IMR-90 (cell line): ENCODE results near the gene ATXN1. TPM values are rescaled to one million over a fixed set of nuclear protein-coding genes. Genes with fewer than 3 reads are reported as not detected.

ENCODE experiments used
- ATAC-seq: fragments of 200-7000 bp; cut with Tn5 transposase; 2 replicates; pipeline ENCODE4 v1.9.1; 2020; ENCODE audit warnings: low read depth, mild to moderate bottlenecking, moderate library complexity
- BruUV-seq: library from RNA; stranded (reverse); fragments of 400-500 nt; replicated peaks from 2 replicates; lab custom pipeline; 2021; lab: Mats Ljungman, UMichigan
- CTCF ChIA-PET: fragments of 300-600 bp; formaldehyde crosslinking; extraction: SDS; loops from one replicate; lab custom pipeline; 2021; ENCODE audit warnings: antibody characterized with exemption; lab: Yijun Ruan, JAX
- POLR2A ChIA-PET: fragments of 300-600 bp; sonication (Branson Sonifier 250); formaldehyde crosslinking; loops from one replicate; lab custom pipeline; 2022; ENCODE audit warnings: antibody characterized with exemption; ENCODE audit not compliant: unreplicated experiment; lab: Charles Lee
- DNase-seq: peaks from one replicate; pipeline ENCODE4 v3.0.0; 2013
- H2AFZ ChIP-seq: replicated peaks from 2 replicates; pipeline ENCODE3; 2013; ENCODE audit warnings: low read length, mild to moderate bottlenecking; ENCODE audit not compliant: poor library complexity
- H2AK5ac ChIP-seq: 2 replicates; pipeline ENCODE4 v1.6.1; 2013; ENCODE audit warnings: low read depth, low read length, inconsistent platforms
- H2AK9ac ChIP-seq: replicated peaks from 2 replicates; pipeline ENCODE3; 2013; ENCODE audit warnings: mild to moderate bottlenecking, low read depth, low read length, moderate library complexity; ENCODE audit not compliant: poor library complexity
- H2BK120ac ChIP-seq: 2 replicates; pipeline ENCODE4 v1.6.1; 2013; ENCODE audit warnings: low read depth, low read length, inconsistent platforms
- H2BK15ac ChIP-seq: 3 replicates; pipeline ENCODE4 v1.6.1; 2013; ENCODE audit warnings: low read depth, low read length, inconsistent platforms
- H2BK20ac ChIP-seq: 2 replicates; pipeline ENCODE4 v1.6.1; 2013; ENCODE audit warnings: low read depth, mild to moderate bottlenecking, inconsistent platforms, low read length, moderate library complexity
- H2BK5ac ChIP-seq: 2 replicates; pipeline ENCODE4 v1.6.1; 2013; ENCODE audit warnings: mild to moderate bottlenecking, low read depth, low read length, inconsistent platforms; ENCODE audit not compliant: poor library complexity, severe bottlenecking
- H3K14ac ChIP-seq: replicated peaks from 2 replicates; pipeline ENCODE4 v1.6.1; 2013; ENCODE audit warnings: low read depth, low read length, inconsistent platforms
- H3K18ac ChIP-seq: 2 replicates; pipeline ENCODE4 v1.6.1; 2013; ENCODE audit warnings: low read depth, low read length, control low read depth
- H3K23ac ChIP-seq: 2 replicates; pipeline ENCODE4 v1.6.1; 2013; ENCODE audit warnings: low read depth, low read length, inconsistent platforms
- H3K27ac ChIP-seq: 2 replicates; pipeline ENCODE4 v1.5.1; 2013; ENCODE audit warnings: mild to moderate bottlenecking, control low read depth, low read length; ENCODE audit not compliant: insufficient read depth
- H3K27me3 ChIP-seq: 2 replicates; pipeline ENCODE4 v1.6.1; 2013; ENCODE audit warnings: low read length; ENCODE audit not compliant: control insufficient read depth, insufficient read depth
- H3K36me3 ChIP-seq: 2 replicates; pipeline ENCODE4 v1.6.1; 2013; ENCODE audit warnings: low read length, mixed read lengths; ENCODE audit not compliant: control insufficient read depth, insufficient read depth
- H3K4ac ChIP-seq: 2 replicates; pipeline ENCODE4 v1.6.1; 2013; ENCODE audit warnings: low read depth, low read length, inconsistent platforms
- H3K4me1 ChIP-seq: 2 replicates; pipeline ENCODE4 v1.6.1; 2013; ENCODE audit warnings: low read length, mixed read lengths; ENCODE audit not compliant: control insufficient read depth, insufficient read depth
- H3K4me2 ChIP-seq: 2 replicates; pipeline ENCODE4 v1.6.1; 2013; ENCODE audit warnings: low read depth, mild to moderate bottlenecking, control low read depth, low read length, moderate library complexity
- H3K4me3 ChIP-seq: 2 replicates; pipeline ENCODE4 v1.5.1; 2013; ENCODE audit warnings: low read depth, mild to moderate bottlenecking, control low read depth, low read length, moderate library complexity; ENCODE audit not compliant: insufficient read depth
- H3K56ac ChIP-seq: 2 replicates; pipeline ENCODE4 v1.6.1; 2013; ENCODE audit warnings: low read length, inconsistent platforms; ENCODE audit not compliant: insufficient read depth; ENCODE audit errors: extremely low read depth
- H3K79me1 ChIP-seq, 2 experiments: 2 replicates each; pipeline ENCODE4 v1.6.1; 2013; ENCODE audit warnings: low read length in 2 of 2, inconsistent platforms in 1 of 2, low read depth in 1 of 2
- H3K9ac ChIP-seq: 2 replicates; pipeline ENCODE4 v1.6.1; 2013; ENCODE audit warnings: low read depth, low read length, control low read depth
- H3K9me1 ChIP-seq: 2 replicates; pipeline ENCODE4 v1.6.1; 2013; ENCODE audit warnings: low read length, inconsistent platforms; ENCODE audit not compliant: insufficient read depth
- H3K9me3 ChIP-seq: 2 replicates; pipeline ENCODE4 v1.6.1; 2013; ENCODE audit warnings: low read length; ENCODE audit not compliant: control insufficient read depth, insufficient read depth
- H4K20me1 ChIP-seq: 2 replicates; pipeline ENCODE4 v1.6.1; 2013; ENCODE audit warnings: low read length, inconsistent platforms; ENCODE audit not compliant: insufficient read depth
- H4K5ac ChIP-seq: 2 replicates; pipeline ENCODE4 v1.6.1; 2013; ENCODE audit warnings: mild to moderate bottlenecking, low read depth, low read length, control low read depth
- H4K8ac ChIP-seq, 2 experiments: 2 replicates each; pipeline ENCODE4 v1.6.1; 2013; ENCODE audit warnings: low read depth in 2 of 2, low read length in 2 of 2, control low read depth in 1 of 2, inconsistent platforms in 1 of 2
- H4K91ac ChIP-seq: 2 replicates; pipeline ENCODE4 v1.6.1; 2013; ENCODE audit warnings: low read depth, low read length, inconsistent platforms; ENCODE audit not compliant: insufficient read depth
- BHLHE40 ChIP-seq: fragments of 150-350 bp; IDR thresholded peaks from 2 replicates; pipeline ENCODE4 v1.6.1; 2016; ENCODE audit warnings: mild to moderate bottlenecking, low read depth, low read length
- CEBPB ChIP-seq: IDR thresholded peaks from 2 replicates; pipeline ENCODE4 v1.6.1; 2012; ENCODE audit warnings: low read depth, low read length, improper control_type of control experiment
- FOS ChIP-seq: fragments of 150-350 bp; IDR thresholded peaks from 2 replicates; pipeline ENCODE4 v1.6.1; 2016; ENCODE audit warnings: low read depth, low read length
- MAZ ChIP-seq: IDR thresholded peaks from 2 replicates; pipeline ENCODE4 v1.6.1; 2012; ENCODE audit warnings: low read depth, mild to moderate bottlenecking, low read length, improper control_type of control experiment, moderate library complexity, borderline replicate concordance
- MXI1 ChIP-seq: IDR thresholded peaks from 2 replicates; pipeline ENCODE4 v1.6.1; 2012; ENCODE audit warnings: low read depth, mild to moderate bottlenecking, low read length, moderate library complexity, borderline replicate concordance
- POLR2A ChIP-seq: IDR thresholded peaks from 2 replicates; pipeline ENCODE4 v1.6.1; 2012; ENCODE audit warnings: mild to moderate bottlenecking, low read depth, low read length
- RFX5 ChIP-seq: IDR thresholded peaks from 2 replicates; pipeline ENCODE4 v1.8.0; 2012; ENCODE audit warnings: low read depth, mild to moderate bottlenecking, low read length, moderate library complexity
- WGBS, 2 experiments: methylation state at CpG; one replicate each; pipeline versions ENCODE4 v1.1.5 to v1.1.7; 2013; ENCODE audit warnings: missing lambda C conversion rate in 2 of 2; ENCODE audit not compliant: insufficient read length in 1 of 2; ENCODE audit errors: extremely low coverage in 2 of 2; 5-methylcytosine and 5-hydroxymethylcytosine counted together
- dilution Hi-C: fragments of 300-500 bp; cut with HindIII; formaldehyde crosslinking; loops from one replicate; pipeline ENCODE4 v1.14.3; 2018; ENCODE audit warnings: low sequenced_read_pairs; ENCODE audit not compliant: unreplicated experiment
- in situ Hi-C: fragments of 300-500 bp; cut with MboI; formaldehyde crosslinking; loops from 3 replicates; pipeline ENCODE4 v1.14.3; 2019; ENCODE audit warnings: low sequenced_read_pairs, inconsistent platforms, mixed read lengths
- intact Hi-C: fragments of 100-400 bp; cut with micrococcal nuclease; formaldehyde crosslinking; loops from 2 replicates; pipeline ENCODE4 v1.10.0; 2022
- polyA plus RNA-seq, 3 experiments: library from polyadenylated mRNA; depleted of rRNA; stranded (reverse); fragments of >200 nt; gene quantifications; 2 replicates each; pipeline ENCODE4 v1.2.3, GENCODE V29; 2012; ENCODE audit warnings: low replicate concordance in 1 of 3
- total RNA-seq: library from RNA; depleted of rRNA; stranded (reverse); fragments of >200 nt; gene quantifications from 2 replicates; pipeline ENCODE4 v1.2.3, GENCODE V29; 2012
- TF ChIP-seq, protein P1 (sequence below): fragments of 150-350 bp; IDR thresholded peaks from 2 replicates; pipeline ENCODE4 v1.6.1; 2017; ENCODE audit warnings: mild to moderate bottlenecking, antibody characterized with exemption, low read length, low read depth
- TF ChIP-seq, protein P2 (sequence below): conservative IDR thresholded peaks from 2 replicates; pipeline ENCODE4 v1.5.1; 2012; ENCODE audit warnings: mild to moderate bottlenecking, low read depth, low read length, improper control_type of control experiment

ATXN1 gene
- total and polyA plus RNA-seq, 2 of the 4 experiments (the other 2 are of a cell fraction), result 7.3 to 11.1 TPM

DNA sequence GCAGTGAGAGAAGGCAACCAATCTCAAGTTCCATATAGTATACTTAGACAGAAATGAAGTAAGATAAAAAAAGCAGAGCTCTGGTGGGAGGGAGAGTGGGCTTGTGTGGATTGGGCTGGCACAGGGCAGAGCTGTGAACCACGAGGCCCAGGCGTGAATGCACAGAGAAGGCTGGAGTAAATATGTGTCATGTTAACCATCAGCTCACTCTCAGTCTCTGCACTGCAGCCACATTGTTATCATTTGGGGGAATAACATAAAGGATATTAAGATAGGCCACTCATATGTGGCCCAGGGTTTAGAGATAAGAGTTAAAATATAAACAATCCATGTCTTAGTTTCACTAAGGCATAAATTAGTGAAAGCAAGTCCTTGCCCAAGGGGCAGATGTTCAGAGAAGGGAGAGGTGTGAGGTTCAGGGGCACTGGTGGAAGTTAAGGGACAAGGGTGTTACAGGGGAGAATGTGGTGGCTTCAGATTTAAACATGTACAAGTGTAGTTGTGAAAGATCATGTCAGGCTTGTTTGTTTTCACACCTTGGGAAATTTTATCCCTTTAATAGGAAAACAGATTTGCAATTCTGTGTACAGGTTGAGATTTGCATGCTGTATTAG, 508.5 kb downstream of the ATXN1 start:
- no peak overlapping the region for H2AK9ac ChIP-seq
- TF ChIP-seq BHLHE40 (no peak), CEBPB (no peak), POLR2A (no peak), MXI1 (no peak), FOS (no peak), RFX5 (no peak), MAZ (no peak)
- TF ChIP-seq, protein P1, sequence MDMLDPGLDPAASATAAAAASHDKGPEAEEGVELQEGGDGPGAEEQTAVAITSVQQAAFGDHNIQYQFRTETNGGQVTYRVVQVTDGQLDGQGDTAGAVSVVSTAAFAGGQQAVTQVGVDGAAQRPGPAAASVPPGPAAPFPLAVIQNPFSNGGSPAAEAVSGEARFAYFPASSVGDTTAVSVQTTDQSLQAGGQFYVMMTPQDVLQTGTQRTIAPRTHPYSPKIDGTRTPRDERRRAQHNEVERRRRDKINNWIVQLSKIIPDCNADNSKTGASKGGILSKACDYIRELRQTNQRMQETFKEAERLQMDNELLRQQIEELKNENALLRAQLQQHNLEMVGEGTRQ, result no peak
- TF ChIP-seq, protein P2, sequence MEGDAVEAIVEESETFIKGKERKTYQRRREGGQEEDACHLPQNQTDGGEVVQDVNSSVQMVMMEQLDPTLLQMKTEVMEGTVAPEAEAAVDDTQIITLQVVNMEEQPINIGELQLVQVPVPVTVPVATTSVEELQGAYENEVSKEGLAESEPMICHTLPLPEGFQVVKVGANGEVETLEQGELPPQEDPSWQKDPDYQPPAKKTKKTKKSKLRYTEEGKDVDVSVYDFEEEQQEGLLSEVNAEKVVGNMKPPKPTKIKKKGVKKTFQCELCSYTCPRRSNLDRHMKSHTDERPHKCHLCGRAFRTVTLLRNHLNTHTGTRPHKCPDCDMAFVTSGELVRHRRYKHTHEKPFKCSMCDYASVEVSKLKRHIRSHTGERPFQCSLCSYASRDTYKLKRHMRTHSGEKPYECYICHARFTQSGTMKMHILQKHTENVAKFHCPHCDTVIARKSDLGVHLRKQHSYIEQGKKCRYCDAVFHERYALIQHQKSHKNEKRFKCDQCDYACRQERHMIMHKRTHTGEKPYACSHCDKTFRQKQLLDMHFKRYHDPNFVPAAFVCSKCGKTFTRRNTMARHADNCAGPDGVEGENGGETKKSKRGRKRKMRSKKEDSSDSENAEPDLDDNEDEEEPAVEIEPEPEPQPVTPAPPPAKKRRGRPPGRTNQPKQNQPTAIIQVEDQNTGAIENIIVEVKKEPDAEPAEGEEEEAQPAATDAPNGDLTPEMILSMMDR, result no peak
- H3K4me3 ChIP-seq, result no peak overlapping the region
- no peak overlapping the region for H3K23ac ChIP-seq
- no peaks in the 10 kb centered on the region for H3K36me3 ChIP-seq
- ATAC-seq, result no peak; the same call in 1 of the 2 replicates
- H4K20me1 ChIP-seq, result no peaks in the 10 kb centered on the region
- no peak overlapping the region for H4K5ac ChIP-seq
- no peak for DNase-seq
- intact Hi-C loops (no loop called here), in situ Hi-C loops (no loop called here), dilution Hi-C loops (no loop called here)
- no peak overlapping the region for H4K91ac ChIP-seq
- H2AFZ ChIP-seq, result no peak overlapping the region
- H3K79me1 ChIP-seq, result no peaks in the 10 kb centered on the region
- no TSS peak for BruUV-seq
- H3K9me1 ChIP-seq, result no peaks in the 10 kb centered on the region
- H4K8ac ChIP-seq, result no peak overlapping the region
- H2BK15ac ChIP-seq, result no peak overlapping the region
- no peak overlapping the region for H3K27ac ChIP-seq
- no peak overlapping the region for H2BK20ac ChIP-seq
- no peak overlapping the region for H3K56ac ChIP-seq
- no peaks in the 10 kb centered on the region for H3K9me3 ChIP-seq
- no peak overlapping the region for H3K9ac ChIP-seq
- no peak overlapping the region for H2AK5ac ChIP-seq
- no peak overlapping the region for H2BK5ac ChIP-seq
- H3K14ac ChIP-seq, result no peak overlapping the region
- H3K4me2 ChIP-seq, result no peak overlapping the region
- peaks cover 2% of the 10 kb centered on the region; the same call in 1 of the 2 replicates for H3K4me1 ChIP-seq
- no CpG with 5 or more reads among the region's 2 CpGs for WGBS, 2 experiments
- no peak overlapping the region for H3K4ac ChIP-seq
- POLR2A ChIA-PET, result no interaction called here
- H2BK120ac ChIP-seq, result no peak overlapping the region
- no peak overlapping the region for H3K18ac ChIP-seq
- CTCF ChIA-PET, result no interaction called here
- no peaks in the 10 kb centered on the region for H3K27me3 ChIP-seq
